Measurements from ENCODE around the gene CTNNA1.

DNA sequence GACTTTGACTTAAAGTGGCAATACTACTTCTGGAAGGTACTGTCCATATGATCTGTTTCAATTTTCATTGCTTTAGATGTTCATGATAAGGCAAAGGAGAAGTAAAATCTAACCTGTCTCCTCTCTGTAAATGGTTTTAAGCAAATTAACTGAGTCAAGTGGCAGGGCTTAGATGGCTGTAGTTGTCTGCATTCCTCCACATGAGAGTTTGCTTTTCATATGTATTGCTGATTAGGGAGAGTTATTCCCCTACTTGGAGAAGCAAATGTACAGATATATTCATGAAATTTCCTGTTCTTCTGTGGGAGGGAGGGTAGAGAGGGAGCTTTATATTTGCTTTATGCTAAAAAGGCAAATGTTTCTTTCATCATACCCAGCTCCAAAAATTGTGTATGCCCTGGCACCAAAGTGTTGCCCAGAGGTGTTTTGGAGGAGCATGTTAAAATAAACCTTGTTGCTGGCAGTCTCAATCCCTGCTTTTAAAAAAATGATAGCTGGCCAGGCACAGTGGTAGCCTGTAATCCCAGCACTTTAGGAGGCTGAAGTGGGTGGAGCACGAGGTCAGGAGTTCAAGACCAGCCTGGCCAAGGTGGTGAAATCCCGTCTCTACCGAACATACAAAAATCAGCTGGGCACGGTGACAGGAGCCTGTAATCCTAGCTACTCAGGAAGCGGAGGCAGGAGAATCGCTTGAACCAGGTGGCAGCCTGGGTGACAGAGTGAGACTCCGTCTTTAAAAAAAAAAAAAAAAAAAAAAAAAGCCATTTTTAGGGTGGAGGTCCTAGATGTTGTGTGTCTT, 125.4 kb downstream of the CTNNA1 start:
- TF ChIP-seq, protein P1, sequence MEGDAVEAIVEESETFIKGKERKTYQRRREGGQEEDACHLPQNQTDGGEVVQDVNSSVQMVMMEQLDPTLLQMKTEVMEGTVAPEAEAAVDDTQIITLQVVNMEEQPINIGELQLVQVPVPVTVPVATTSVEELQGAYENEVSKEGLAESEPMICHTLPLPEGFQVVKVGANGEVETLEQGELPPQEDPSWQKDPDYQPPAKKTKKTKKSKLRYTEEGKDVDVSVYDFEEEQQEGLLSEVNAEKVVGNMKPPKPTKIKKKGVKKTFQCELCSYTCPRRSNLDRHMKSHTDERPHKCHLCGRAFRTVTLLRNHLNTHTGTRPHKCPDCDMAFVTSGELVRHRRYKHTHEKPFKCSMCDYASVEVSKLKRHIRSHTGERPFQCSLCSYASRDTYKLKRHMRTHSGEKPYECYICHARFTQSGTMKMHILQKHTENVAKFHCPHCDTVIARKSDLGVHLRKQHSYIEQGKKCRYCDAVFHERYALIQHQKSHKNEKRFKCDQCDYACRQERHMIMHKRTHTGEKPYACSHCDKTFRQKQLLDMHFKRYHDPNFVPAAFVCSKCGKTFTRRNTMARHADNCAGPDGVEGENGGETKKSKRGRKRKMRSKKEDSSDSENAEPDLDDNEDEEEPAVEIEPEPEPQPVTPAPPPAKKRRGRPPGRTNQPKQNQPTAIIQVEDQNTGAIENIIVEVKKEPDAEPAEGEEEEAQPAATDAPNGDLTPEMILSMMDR (IDR thresholded peaks at IDR 0.05), result no peak
- TF ChIP-seq POLR2A (IDR thresholded peaks at IDR 0.05), result no peak

Data from thyroid gland (tissue), 4 donors.